ENCODE measurements around the gene CALN1.
"Not testable (repeated sequence)": the region's sequence is repeated elsewhere in the genome, so short reads cannot be mapped to it uniquely, and the experiment has no call there.

CALN1 gene

DNA sequence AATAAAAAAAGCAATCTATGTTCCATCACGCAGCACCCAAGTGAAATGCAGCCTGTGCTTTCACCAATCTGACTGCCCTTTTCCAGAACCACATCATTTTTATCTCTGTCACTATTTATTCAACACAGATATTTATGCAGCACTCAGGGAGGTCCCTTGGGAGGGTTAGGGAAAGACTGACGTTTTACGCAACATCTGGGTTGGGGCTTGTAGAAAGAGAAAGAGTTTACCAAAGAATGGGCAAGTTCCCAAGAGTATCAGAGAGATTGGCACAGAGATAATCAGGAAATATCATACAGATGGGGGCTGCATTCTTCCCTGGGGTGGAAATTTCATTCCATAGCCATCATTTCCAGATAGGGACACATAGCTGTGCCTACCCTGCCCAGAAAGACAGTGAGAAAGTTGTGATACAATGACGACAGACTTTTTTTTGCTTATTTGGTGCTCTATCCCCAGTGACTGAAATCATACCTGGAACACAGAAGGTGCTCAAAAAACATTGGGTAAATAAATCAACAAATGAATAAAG lies 474.2 kb downstream of the CALN1 start:
- DNase-seq, result no peak

DNA sequence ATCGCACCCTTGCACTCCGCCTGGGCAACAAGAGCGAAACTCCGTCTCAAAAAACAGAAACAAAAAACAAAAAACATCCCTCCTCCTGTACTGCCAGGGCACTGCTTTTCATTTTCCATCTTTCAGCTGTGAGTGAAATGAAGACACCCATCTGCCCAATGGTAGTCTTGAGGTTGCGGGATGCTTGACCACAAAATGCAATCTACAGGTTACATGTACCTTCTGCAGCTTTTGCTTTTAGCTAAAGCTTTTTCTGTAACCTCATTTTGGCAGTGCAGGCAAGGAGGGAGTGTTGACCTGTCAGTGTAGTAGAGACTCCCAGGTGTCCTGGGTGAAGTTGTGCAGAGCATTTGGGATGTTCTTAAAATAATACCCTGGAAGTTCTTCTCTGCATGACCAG lies 476.5 kb downstream of the CALN1 start:
- DNase-seq, result no peak

DNA sequence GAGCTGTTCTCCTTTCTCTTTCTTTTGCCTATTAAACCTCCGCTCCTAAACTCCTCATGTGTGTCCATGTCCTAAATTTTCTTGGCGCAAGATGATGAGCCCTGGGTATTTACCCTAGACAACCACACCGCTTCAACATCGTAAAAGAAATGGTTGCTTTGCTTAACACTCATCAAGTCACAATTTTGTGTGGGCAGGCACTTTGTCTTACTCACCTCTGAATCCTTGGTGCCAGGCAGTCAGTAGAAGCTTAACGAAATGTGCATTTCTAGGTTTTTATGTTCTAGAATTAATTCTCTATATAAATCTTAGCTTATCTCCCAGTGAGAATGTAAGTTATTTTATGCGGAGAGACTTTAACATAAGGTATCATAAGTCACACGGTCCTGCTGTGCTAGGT lies 478.7 kb downstream of the CALN1 start:
- DNase-seq, result no peak

DNA sequence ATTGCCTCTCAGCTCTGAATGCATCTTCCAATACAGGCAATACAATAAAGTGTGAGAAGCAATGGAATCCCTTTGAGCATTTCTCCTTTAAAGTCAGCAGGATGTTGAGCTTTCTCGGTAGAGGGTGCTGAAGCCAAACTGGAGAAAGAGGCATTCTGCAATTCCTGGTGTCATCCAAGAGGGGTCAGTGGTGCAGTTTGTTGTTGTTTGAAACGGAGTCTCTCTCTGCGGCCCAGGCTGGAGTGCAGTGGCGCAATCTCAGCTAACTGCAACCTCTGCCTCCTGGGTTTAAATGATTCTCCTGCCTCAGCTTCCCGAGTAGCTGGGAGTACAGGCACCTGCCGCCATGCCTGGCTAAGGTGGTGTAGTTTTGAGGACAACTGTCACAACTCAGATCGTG lies 486.5 kb downstream of the CALN1 start:
- no peak for DNase-seq

DNA sequence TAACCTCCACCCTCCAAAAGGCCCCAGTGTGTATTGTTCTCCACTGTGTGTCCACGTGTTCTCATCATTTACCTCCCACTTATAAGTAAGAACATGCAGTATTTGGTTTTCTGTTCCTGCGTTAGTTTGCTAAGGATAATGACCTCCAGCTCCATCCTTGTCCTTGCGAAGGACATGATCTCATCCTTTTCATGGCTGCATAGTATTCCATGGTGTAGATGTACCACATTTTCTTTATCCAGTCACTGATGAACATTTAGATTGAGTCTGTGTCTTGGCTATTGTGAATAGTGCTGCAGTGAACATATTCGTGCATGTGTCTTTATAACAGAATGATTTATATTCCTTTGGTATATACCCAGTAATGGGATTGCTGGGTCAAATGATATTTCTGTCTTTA lies 497.9 kb downstream of the CALN1 start:
- not testable (repeated sequence) for DNase-seq

DNA sequence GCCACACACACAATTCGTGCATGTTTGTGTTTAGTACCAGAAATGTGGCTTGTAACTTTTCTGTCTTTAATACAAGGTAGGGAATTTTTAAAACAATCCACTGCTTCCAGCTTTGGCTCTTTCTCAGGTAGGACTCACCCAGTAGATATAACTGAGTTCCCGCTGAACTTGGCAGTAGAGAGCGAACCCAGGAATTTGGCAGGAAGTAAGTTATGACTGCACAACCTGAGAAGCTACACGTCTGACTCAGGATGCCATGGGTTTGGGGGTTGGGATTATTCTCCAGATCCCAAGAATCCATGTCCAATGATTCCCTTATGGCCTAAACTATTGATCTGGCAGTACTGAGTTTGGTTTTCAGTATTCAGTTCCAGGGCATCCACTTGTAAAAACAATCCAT lies 499.7 kb downstream of the CALN1 start:
- no peak for DNase-seq

DNA sequence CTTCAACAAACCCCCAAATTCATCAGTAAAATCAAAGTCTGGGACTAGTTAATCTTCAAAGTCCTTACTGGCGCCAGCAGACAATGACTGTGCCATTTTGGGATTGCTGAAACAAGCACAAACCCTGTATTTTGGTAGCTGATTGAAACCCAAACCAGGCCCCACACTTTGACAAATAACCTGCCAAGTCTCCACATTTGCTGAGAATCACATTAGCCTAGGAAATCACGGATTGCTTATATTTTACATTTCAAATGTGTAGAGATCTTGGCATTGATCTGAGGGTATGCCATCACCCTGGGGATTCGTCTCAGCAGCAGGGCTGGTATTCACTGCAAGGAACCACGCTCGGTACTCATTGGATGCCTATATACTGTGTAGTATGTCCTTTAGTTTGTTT lies 501.1 kb downstream of the CALN1 start:
- DNase-seq, result no peak

DNA sequence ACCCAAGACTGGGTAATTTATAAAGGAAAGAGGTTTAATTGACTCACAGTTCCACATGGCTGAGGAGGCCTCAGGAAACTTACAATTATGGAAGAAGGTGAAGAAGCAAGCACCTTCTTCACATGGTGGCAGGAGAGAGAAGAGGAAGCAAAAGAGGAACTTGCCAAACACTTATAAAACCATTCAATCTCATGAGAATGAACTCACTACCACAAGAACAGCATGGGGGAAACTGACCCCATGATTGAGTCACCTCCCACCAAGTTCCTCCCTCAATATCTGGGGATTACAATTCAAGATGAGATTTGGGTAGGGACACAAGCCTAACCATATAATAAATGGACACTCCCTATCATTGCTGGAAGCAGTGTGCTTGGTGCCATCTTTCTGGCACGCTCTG lies 506.3 kb downstream of the CALN1 start:
- DNase-seq, result no peak

DNA sequence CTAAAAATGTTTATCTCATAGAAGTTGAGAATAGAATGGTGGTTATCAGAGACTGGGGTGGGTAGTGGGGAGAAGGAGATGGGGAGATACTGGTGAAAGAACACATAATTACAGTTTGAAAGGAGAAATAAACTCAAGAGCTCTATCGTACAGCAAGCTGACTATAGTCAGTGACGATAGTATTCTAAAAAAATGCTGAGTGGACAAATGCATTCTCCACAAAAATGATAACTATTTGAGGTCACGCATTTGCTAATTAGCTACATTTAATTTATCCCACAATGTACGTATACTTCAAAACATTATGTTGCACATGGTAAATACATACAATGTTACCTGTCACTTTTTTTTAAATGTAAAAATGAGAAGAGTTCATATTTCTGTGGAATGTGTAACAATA lies 507.7 kb downstream of the CALN1 start:
- no peak for DNase-seq

DNA sequence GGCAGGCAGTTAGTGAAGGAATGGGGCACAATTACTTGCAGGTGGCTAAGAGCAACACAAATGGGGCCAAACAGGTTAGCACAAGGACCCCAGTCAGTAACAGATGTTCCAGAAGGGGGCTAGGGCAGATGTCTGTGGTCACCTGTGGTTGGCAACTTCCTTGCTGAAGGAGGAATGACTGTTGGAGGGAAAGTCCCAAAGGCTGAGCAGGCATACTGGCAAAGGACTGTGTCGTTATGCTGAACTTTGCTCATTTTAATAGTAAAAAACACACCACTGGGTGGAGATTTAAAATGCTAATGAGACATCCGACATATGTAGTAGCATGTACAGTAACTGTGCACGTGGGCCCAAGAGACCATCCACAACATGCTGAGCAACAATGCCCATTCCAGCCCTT lies 511.6 kb downstream of the CALN1 start:
- no peak for DNase-seq

DNA sequence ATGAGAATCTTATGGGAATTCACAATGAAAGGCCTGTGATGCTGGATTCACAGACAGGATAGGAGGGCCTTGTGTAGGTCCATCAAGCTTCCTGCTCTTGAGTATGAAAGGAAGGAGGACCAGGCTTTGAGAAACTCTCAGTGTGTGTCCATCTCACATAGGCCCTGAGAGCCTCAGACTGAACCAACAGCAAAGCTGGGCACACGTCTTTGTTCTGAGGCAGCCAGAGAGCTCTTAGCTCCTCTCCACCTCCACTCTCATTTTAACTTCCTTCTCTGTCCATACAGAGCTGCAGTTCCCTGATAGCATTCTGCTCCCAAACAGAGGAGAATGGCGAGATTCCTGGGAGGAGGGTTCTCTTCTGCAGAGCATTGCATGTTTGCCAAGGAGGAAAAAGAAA lies 515.6 kb downstream of the CALN1 start:
- no peak for DNase-seq

DNA sequence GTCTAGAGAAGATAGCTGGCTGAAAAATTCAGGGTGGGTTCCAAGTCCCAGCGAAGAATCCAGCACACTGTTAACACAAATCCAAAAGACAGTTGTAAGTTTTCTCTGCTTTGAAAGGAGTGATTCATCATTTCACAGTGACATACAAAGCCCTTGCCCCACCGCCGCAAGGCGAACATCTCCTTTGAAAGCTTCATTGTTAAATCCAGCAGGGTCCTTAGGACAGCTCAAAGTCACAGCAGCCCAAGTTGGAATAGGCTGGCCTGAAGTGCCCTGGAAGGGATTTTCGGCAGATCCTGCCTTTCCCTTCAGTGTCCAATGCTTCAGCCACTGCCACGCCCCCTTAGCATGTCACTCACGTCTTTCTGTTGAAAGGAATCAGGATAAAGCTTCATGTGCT lies 526.1 kb downstream of the CALN1 start:
- DNase-seq, result no peak

DNA sequence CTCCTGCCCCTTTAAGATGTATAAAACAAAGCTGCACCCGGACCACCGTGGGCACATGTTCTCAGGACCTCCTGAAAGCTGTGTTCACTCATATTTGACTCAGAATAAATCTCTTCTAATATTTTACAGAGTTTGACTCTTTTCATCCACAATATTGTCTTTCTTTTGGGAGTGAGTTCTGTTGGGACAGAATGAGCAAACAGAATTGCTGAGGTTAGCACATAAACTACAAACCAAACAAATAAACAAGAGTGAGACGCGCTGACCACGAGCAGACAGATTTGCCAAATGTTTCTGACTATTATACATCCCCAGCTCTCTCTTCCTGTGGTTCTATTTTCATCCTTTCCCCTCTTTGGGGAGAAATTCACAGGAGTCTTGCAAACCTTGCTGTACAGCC lies 526.7 kb downstream of the CALN1 start:
- no peak for DNase-seq

DNA sequence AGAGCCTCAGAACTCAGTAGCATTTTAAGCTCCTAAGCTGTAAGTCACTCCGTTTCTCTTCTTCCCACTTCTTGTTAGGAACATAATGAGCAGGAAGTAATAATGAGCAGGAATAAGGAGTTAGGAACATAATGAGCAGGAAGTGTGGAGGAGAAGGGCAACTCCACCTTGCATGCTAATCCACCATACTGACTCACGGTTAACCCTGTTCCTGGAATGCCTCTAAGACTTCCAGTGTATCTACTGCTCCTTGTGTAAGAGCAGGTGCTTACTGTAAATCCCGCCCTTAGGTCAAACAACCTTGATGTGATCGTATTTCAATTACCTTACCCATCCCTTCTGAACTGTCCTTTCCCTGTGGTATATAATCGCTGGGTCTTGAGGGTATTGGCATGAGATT lies 528.7 kb downstream of the CALN1 start:
- DNase-seq, result no peak

DNA sequence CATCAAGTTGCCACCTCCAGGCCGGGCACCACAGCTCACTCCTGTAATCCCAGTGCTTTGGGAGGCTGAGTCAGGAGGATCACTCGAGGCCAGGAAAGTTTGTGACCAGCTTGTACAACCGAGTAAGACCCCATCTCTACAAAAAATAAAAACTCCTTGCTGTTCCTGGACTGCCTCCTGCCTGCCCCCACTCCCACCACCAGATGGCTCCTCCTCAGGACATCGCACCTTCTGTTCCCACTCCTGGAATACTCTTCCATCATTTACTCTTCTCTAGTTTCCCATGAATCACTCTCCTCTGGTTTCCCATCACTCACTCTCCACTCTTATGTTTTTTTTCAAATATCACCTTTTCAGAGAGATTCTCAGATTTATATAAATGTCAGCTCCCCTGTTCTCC lies 540.7 kb downstream of the CALN1 start:
- DNase-seq, result no peak

DNA sequence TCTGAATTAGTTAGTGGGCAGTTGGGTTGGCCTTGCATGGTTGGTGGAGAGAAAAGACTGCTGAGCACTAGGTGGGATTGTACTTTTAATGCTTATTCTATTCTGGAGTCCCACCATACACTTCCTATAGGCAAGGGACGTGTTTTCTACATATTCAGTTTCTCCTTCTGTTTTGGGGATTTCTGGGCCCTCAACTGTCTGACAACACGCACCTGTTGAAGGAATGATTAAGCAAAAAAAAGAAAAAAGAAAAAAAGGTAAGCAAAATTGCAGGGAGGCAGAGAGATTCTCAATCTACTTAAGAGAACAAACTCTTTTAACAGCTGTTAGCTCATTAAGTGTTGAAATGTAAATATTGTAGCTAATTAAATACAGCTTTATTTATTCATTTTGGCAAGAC lies 541.3 kb downstream of the CALN1 start:
- no peak for DNase-seq

DNA sequence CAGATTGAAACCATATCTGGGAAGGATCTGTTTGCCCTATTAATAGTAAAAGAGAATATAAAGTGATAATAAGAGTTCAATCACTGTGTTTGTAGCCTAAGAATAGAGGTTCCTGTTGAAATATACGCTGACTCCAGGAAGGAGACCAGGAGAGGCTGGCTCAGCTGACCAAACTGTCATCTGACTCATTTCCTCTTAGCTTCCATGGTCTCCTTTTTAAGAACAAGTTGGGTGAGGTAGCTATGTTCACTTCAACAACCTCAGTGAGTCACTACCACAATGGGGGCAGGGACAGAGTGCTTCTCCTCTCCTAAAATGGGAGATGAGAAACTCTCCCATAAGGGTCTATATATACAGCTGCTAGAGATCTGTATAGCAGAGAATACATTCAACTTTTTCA lies 543.3 kb downstream of the CALN1 start:
- no peak for DNase-seq

DNA sequence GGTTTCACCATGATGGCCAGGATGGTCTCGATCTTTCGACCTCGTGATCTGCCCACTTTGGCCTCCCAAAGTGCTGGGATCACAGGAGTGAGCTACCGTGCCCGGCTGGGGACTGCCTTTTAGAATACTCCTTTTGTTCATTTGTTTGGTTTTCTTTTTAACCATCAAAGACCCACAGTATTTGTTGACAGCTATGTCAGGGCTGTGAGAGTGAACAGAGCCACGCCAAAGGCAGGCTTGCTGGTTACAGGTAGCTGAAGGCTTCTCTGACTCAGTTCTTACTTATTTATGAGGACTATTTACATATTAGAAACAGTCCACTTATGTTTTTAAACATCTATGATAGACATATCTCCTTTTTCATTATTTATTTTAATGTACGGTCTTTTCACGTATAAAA lies 544.5 kb downstream of the CALN1 start:
- no peak for DNase-seq

DNA sequence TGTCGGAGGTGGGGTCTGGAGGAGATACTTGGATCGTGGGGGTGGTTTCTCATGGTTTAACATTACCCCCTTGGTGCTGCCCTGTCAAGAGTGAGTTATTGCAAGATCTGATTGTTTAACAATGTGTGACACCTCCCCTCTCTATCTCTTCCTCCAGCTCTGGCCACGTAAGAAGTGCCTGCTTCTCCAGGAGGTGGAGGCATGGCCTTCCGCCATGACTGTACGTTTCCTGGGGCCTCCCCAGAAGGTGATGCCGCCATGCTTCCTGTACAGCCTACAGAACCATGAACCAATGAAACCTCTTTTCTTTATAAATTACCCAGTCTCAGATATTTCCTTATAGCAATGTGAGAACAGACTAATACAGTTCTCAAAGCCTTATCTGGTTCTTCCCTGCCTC lies 547.0 kb downstream of the CALN1 start:
- no peak for DNase-seq

DNA sequence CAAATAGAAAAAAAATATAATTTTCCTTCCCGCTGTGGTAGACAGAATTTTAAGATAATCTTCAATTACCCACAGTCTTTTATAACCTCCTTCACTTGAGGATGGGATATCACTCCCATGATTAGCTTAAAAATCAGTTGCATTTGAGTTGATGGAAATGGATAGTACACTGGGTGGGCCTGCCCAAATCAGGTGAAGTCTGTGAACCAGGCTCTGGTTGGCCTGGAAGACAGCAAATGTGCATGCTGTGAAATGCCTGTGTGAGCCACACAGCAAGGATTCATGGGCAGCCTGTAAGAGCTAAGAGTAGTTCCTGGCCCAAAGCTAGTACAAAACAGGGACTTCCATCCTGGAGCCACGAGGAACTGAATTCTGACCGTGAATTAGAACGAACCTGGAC lies 548.0 kb downstream of the CALN1 start:
- DNase-seq, result no peak

DNA sequence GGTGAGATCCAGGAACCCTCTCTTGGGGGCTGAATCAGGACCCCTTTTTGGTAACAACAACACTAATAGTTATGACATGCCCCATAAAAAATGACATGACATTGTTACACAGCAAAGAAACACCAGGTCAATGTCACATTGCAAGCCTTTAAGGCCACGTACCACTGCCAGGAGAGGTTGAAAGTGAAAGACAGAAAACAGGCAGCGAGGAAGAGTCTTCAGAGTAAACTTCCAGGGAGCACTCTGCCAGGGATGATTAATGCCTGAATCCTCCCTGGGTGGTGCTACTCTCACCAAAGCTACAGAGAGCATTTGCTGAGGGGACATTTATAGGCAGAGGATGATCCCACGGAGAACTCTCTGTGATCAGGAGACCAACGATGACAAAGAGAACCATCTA lies 551.6 kb downstream of the CALN1 start:
- DNase-seq, result no peak

DNA sequence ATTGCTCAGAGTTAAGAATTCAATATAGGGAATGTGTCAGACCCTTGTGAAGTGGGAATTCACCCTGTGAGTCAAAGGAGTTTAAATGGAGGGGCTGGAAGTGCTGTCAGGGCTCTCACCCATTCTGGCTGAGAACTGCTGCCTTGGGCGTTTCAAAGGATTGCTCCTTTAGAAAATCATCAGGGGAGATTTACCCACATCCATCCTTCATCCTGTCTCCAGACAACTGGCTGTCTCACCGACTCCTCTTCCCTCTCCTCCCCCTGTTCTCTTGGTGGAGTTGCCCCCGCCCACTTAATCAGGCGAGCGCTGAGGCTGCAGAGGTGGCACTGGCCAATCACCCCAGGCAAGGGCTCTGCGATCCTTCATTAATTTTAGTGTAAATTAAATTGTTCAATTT lies 554.8 kb downstream of the CALN1 start:
- no peak for DNase-seq

DNA sequence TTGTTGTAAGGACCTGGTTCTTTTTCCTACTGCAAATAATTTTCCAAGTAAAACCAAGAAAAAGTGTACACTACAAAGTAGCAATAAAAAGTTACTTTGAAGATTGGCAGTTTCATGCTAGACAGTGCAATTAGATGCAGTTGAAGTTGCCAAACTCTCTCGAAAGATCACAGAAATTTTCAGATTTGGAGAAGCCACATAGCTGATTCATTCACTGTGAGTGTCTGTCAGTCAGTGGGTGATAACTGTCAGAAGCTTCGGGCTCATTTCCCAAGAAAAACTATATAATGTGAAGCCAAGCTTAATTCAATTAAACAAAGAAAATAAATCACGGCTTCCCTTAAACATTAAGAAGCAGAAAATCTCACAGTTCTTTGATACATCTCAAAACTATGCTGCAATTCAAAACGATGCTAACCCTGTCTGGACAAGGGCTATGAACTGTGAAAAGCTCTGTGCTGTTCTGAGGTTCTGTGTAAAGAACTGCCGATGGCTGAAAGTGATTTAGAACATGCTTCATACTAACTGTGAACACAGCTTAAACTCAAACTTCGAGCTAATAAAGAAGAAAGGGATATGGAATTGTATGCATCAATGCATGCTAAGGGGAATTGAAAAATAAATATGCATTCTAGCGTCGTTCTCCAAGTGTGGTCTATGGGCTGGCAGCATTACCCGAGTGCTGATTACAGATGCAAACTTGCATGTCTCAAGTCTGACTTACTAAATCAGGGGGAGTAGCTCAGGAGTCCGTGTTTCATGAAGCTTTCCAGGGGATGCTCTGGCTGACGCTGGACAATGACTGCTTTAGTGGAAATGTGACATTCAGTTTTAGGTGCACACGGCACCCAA lies 557.4 kb downstream of the CALN1 start:
- no peak for DNase-seq

DNA sequence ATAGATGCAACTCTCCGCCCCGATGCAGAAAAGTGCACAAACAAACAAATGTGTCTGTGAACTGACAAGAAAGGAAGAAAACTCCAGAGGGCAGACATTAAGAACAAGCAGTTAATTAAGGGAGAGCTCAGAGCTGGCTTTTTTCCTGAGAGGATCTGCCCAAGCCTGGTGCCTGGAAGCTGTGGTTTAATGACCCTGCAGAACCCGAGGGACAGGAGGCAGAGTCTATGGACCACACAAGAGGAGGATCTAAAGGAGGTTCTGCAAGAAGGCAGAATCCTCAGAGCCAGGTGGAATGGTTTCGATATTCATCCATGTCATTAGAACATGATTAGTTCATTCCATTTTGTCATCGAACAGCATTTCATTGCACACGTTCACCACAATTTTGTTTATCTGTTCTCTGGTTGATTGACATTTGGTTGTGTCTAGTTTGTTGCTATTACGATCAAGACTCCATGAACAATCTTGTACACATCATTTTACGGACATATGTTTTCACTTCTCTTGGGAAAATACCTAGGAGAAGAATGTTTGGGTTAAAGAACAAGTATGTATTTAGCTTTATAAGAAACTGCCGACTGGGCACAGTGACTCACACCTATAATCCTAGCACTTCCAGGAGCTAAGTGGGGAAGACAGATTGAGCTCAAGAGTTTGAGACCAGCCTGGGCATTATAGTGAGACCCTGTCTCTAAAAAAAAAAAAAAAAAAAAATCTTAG lies 560.2 kb downstream of the CALN1 start:
- DNase-seq, result no peak

Measured in activated naive CD4-positive, alpha-beta T cell treated with Interleukin-2 at 50 U/mL for 16 hours (primary cell).